Measurements from ENCODE around the gene TMEM82. TPM values are rescaled to one million over a fixed set of nuclear protein-coding genes. Genes with fewer than 3 reads are reported as not detected.

Gene TMEM82
- total RNA-seq, result not detected in 2 replicates

GRCh38 chr1:15742339-15742801 is at the start of gene TMEM82:
TMEM82 (plus strand) TSS chr1:15742499; CDS start chr1:15742560, 61 bp downstream.

GRCh38 chr1:15736038-15736891 is 6.0 kb upstream of the TMEM82 start, which contains the start of gene SLC25A34:
SLC25A34 (plus strand) TSS chr1:15736258; CDS start chr1:15736486, 228 bp downstream.

GRCh38 chr1:15758343-15758931 is 16.1 kb downstream of the TMEM82 start, which contains the start of gene FBLIM1:
FBLIM1 (plus strand) TSS chr1:15758795; CDS start chr1:15764984, 6,189 bp downstream.

Other genes with a start within 250 kb of the TMEM82 start
- gene CASP9, start 218.3 kb upstream of the TMEM82 start, total RNA-seq, result 11.3 and 17.4 TPM in 2 replicates
- gene DNAJC16, start 215.7 kb upstream of the TMEM82 start, total RNA-seq, result 10.5 and 13.9 TPM in 2 replicates
- 1.6 and 2.5 TPM in 2 replicates for gene AGMAT, start 157.4 kb upstream of the TMEM82 start, total RNA-seq
- 7.8 and 7.9 TPM in 2 replicates for gene DDI2, start 125.0 kb upstream of the TMEM82 start, total RNA-seq
- gene PLEKHM2, start 58.2 kb upstream of the TMEM82 start, total RNA-seq, result 37.1 and 37.4 TPM in 2 replicates
- gene SLC25A34, start 6.2 kb upstream of the TMEM82 start, total RNA-seq, result 0.05 and 0.27 TPM in 2 replicates
- 107 and 137 TPM in 2 replicates for gene FBLIM1, start 16.3 kb downstream of the TMEM82 start, total RNA-seq
- 1.5 TPM in 2 replicates for gene UQCRHL, start 65.2 kb downstream of the TMEM82 start, total RNA-seq
- 12.6 and 15.8 TPM in 2 replicates for gene SPEN, start 105.2 kb downstream of the TMEM82 start, total RNA-seq
- gene ZBTB17, start 233.6 kb downstream of the TMEM82 start, total RNA-seq, result 20.6 and 26.9 TPM in 2 replicates